ENCODE results near the gene TSEN15. TPM values are rescaled to one million over a fixed set of nuclear protein-coding genes. Genes with fewer than 3 reads are reported as not detected.

The TSEN15 gene
- total and polyA plus RNA-seq, 9 of the 15 experiments (the other 6 are each of a cell fraction or from before 2014, with no cell fraction given), result 25.6 to 121 (median 91.3) TPM

GRCh38 chr1:184112176-184112948, 60.8 kb downstream of the TSEN15 start:
- Histone ChIP-seq H3K79me2 (ENCODE audit: control insufficient read depth, insufficient read depth, low read length) (no peaks in the 10 kb centered on the region), H3K4me3 (no peak overlapping the region), H2AFZ (ENCODE audit: low read depth, low read length) (no peak overlapping the region), H3K9me3 (replicated peaks; ENCODE audit: control insufficient read depth, insufficient read depth, low read depth, low read length) (no peaks in the 10 kb centered on the region), H3K9me1 (ENCODE audit: control insufficient read depth, insufficient read depth, low read length) (no peaks in the 10 kb centered on the region), H3K36me3 (ENCODE audit: control insufficient read depth, insufficient read depth, low read length) (no peaks in the 10 kb centered on the region), H3K9ac (ENCODE audit: insufficient read depth in 1 of 2, low read depth in 2 of 2, low read length in 2 of 2) (no peak overlapping the region), H3K27me3 (ENCODE audit: control insufficient read depth in 2 of 2, insufficient read depth in 2 of 2, low read length in 2 of 2) (peaks cover 0 to 4% of the 10 kb centered on the region in 2 experiments; a peak in 3 of 5 replicates), H3K4me1 (replicated peaks in 1 of 2; ENCODE audit: control insufficient read depth in 2 of 2, insufficient read depth in 2 of 2, low read length in 2 of 2) (no peaks in the 10 kb centered on the region), H3K27ac (ENCODE audit: extremely low read depth, low read depth, low read length) (no peak overlapping the region), H3K4me2 (ENCODE audit: insufficient read depth, low read length) (no peak overlapping the region), H4K20me1 (replicated peaks; ENCODE audit: control insufficient read depth, insufficient read depth, low read length) (no peaks in the 10 kb centered on the region)
- intact Hi-C loops (cut with micrococcal nuclease), result no loop called here
- TF ChIP-seq CSDE1 (IDR thresholded peaks at IDR 0.05), result no peak
- TF ChIP-seq ZNF512 (tag; IDR thresholded peaks at IDR 0.05), result 0 out of 2 replicates have a peak, but pooled peaks have one; percentile 22
- no peak for ATAC-seq
- ChIA-PET CTCF (ENCODE audit: low intra/inter-chr PET ratio) (no interaction called here), POLR2A (interaction anchor here (0.6 to 0.8 kb wide), 3 partner anchors 14 to 125 kb away, joined by 3 read pairs; no protein-coding TSS in a partner anchor)
- DNase-seq (ENCODE audit: extremely low read depth in 1 of 4, low spot score in 3 of 4), result no peak
- in situ Hi-C loops (cut with MboI), result no loop called here
- WGBS (ENCODE audit: insufficient coverage, low coverage, missing lambda C conversion rate), result 11% methylated on average over 2 of the region's 2 CpGs
- BruUV-seq (replicated peaks), result no TSS peak
- FAIRE-seq, result no peak

- H3K27me3 ChIP-seq (ENCODE audit: control insufficient read depth in 2 of 2, insufficient read depth in 2 of 2, low read length in 2 of 2), result peaks cover 2 to 4% of the 10 kb centered on the region in 2 experiments; a peak in 3 of 5 replicates
- POLR2A ChIA-PET, result interaction anchor here (0.6 to 0.7 kb wide), 2 partner anchors 106 to 124 kb away, joined by 3 read pairs; no protein-coding TSS in a partner anchor
- H3K9me3 ChIP-seq (replicated peaks; ENCODE audit: control insufficient read depth, insufficient read depth, low read depth, low read length), result no peaks in the 10 kb centered on the region
- H3K27ac ChIP-seq (ENCODE audit: extremely low read depth, low read depth, low read length), result no peak overlapping the region
- H2AFZ ChIP-seq (ENCODE audit: low read depth, low read length), result no peak overlapping the region
- H3K9me1 ChIP-seq (ENCODE audit: control insufficient read depth, insufficient read depth, low read length), result no peaks in the 10 kb centered on the region
- intact Hi-C loops (cut with micrococcal nuclease) (no loop called here), in situ Hi-C loops (cut with MboI) (no loop called here)
- no peak for DNase-seq (ENCODE audit: extremely low read depth in 1 of 4, low spot score in 3 of 4)
- CTCF ChIA-PET (ENCODE audit: low intra/inter-chr PET ratio), result no interaction called here
- no peaks in the 10 kb centered on the region for H4K20me1 ChIP-seq (replicated peaks; ENCODE audit: control insufficient read depth, insufficient read depth, low read length)
- no peaks in the 10 kb centered on the region for H3K79me2 ChIP-seq (ENCODE audit: control insufficient read depth, insufficient read depth, low read length)
- no peak overlapping the region for H3K4me3 ChIP-seq
- H3K4me1 ChIP-seq (replicated peaks in 1 of 2; ENCODE audit: control insufficient read depth in 2 of 2, insufficient read depth in 2 of 2, low read length in 2 of 2), result no peaks in the 10 kb centered on the region
- no peak for ATAC-seq
- WGBS (ENCODE audit: insufficient coverage, low coverage, missing lambda C conversion rate), result 4% methylated on average over 1 of the region's 1 CpG
- FAIRE-seq, result no peak
- no peak overlapping the region for H3K4me2 ChIP-seq (ENCODE audit: insufficient read depth, low read length)
- H3K36me3 ChIP-seq (ENCODE audit: control insufficient read depth, insufficient read depth, low read length), result no peaks in the 10 kb centered on the region
- H3K9ac ChIP-seq (ENCODE audit: insufficient read depth in 1 of 2, low read depth in 2 of 2, low read length in 2 of 2), result no peak overlapping the region
- BruUV-seq (replicated peaks), result no TSS peak
- no peak for TF ChIP-seq TCFL5 (CRISPR knock-in tag; conservative IDR thresholded peaks at IDR 0.05)
- TF ChIP-seq SRSF1 (IDR thresholded peaks at IDR 0.05; ENCODE audit: low read depth, low read length), result no peak
- TF ChIP-seq ZNF592 (IDR thresholded peaks at IDR 0.05), result no peak
- no peak for TF ChIP-seq ZNF696 (CRISPR knock-in tag; conservative IDR thresholded peaks at IDR 0.05)
- TF ChIP-seq SMARCA5 (IDR thresholded peaks at IDR 0.05), result no peak
- TF ChIP-seq GABPB1 (CRISPR knock-in tag; IDR thresholded peaks at IDR 0.05), result no peak
Measured at GRCh38 chr1:184113251-184113650, 61.7 kb downstream of the TSEN15 start.

Measured in K562 (cell line).